GM20000 (cell line): ENCODE data around the gene USP40.

Experiments used
- DNase-seq: peaks from one replicate; pipeline ENCODE4 v3.0.0; 2012; ENCODE audit warnings: low spot score
- CTCF ChIP-seq: IDR thresholded peaks from 2 replicates; pipeline ENCODE4 v1.5.1; 2012; ENCODE audit warnings: mild to moderate bottlenecking, control low read depth; ENCODE audit errors: extremely low read depth, missing control alignments

USP40 gene

GRCh38 chr2:233477548-233478433 lies 88.8 kb downstream of the USP40 start:
- peak; percentile 13 for DNase-seq
- TF ChIP-seq CTCF, result no peak

- peak; percentile 19 for DNase-seq
Observed at GRCh38 chr2:233476651-233477547, 89.7 kb downstream of the USP40 start.

GRCh38 chr2:233476063-233476410 lies 90.5 kb downstream of the USP40 start:
- DNase-seq, result peak; percentile 6
- no peak for TF ChIP-seq CTCF

More at GRCh38 chr2:233476651-233477547, 89.7 kb downstream of the USP40 start:
- no peak for TF ChIP-seq CTCF

- no peak for DNase-seq
- no peak for TF ChIP-seq CTCF
Observed at GRCh38 chr2:233474308-233475160, 92.0 kb downstream of the USP40 start.

GRCh38 chr2:233473878-233474277 lies 92.7 kb downstream of the USP40 start:
- TF ChIP-seq CTCF, result no peak
- no peak for DNase-seq

- TF ChIP-seq CTCF, result no peak
Observed at GRCh38 chr2:233473386-233473791, 93.2 kb downstream of the USP40 start.

More at GRCh38 chr2:233473386-233473791, 93.2 kb downstream of the USP40 start:
- DNase-seq, result no peak
